ENCODE results near the gene EME1. TPM values are rescaled to one million over a fixed set of nuclear protein-coding genes. Genes with fewer than 3 reads are reported as not detected.

Gene EME1
- total and polyA plus RNA-seq, 2 of the 4 experiments (the other 2 are of a cell fraction), result 9.1 to 9.4 TPM

DNA sequence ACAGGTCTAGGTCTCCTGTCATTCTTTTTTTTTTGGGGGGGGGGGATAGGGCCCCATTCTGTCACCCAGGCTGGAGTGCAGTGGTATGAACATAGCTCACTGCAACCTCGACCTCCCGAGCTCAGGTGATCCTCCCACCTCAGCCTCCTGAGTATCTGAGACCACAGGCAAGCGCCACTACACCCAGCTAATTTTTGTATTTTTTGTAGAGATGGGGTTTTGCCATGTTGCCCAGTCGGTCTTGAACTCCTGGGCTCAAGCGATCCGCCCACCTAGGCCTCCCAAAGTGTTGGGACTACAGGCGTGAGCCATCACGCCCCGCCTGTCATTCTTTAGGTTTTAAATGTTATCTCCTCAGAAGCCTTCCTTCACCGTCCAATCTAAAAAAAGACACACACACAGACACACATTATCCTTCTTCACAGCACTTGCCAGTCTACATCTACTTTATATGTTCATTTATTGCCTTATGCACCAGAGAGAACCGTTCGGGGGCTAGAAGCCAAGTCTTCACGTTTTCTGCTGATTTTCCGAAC lies 739 bp upstream of the EME1 start:
- POLR2A ChIA-PET (ENCODE audit: unreplicated experiment), result no interaction called here
- Histone ChIP-seq H4K91ac (ENCODE audit: insufficient read depth, low read depth, low read length) (peak overlapping the region; percentile 20), H2BK120ac (ENCODE audit: low read depth, low read length) (peak overlapping the region; percentile 4; the same call in 1 of the 2 replicates), H3K9ac (ENCODE audit: low read depth, low read length) (peak overlapping the region; percentile 88), H2AFZ (replicated peaks; ENCODE audit: low read length, poor library complexity) (peak overlapping the region; percentile 98), H3K27me3 (ENCODE audit: control insufficient read depth, insufficient read depth, low read length) (no peaks in the 10 kb centered on the region), H3K23ac (ENCODE audit: low read depth, low read length) (peak overlapping the region; percentile 86), H4K8ac (ENCODE audit: low read depth in 2 of 2, low read length in 2 of 2) (peak overlapping the region; percentile 74 to 100), H3K27ac (ENCODE audit: insufficient read depth, low read length) (peak overlapping the region; percentile 95), H3K9me1 (ENCODE audit: insufficient read depth, low read length) (peaks cover 7% of the 10 kb centered on the region; the same call in 1 of the 2 replicates), H2AK5ac (ENCODE audit: low read depth, low read length) (peak overlapping the region; percentile 89), H3K4me2 (ENCODE audit: low read depth, low read length) (peak overlapping the region; percentile 88), H3K9me3 (ENCODE audit: control insufficient read depth, insufficient read depth, low read length) (no peaks in the 10 kb centered on the region), H4K20me1 (ENCODE audit: insufficient read depth, low read length) (no peaks in the 10 kb centered on the region), H3K36me3 (ENCODE audit: control insufficient read depth, insufficient read depth, low read length) (peaks cover 24% of the 10 kb centered on the region), H3K4ac (ENCODE audit: low read depth, low read length) (peak overlapping the region; percentile 99), H3K4me1 (ENCODE audit: control insufficient read depth, insufficient read depth, low read length) (no peaks in the 10 kb centered on the region), H3K79me1 (ENCODE audit: low read depth in 1 of 2, low read length in 2 of 2) (peaks cover 33 to 51% of the 10 kb centered on the region in 2 experiments), H2BK15ac (ENCODE audit: low read depth, low read length) (no peak overlapping the region), H3K14ac (replicated peaks; ENCODE audit: low read depth, low read length) (peak overlapping the region; percentile 91), H4K5ac (ENCODE audit: low read depth, low read length) (peak overlapping the region; percentile 99; the same call in 1 of the 2 replicates), H2BK20ac (ENCODE audit: low read depth, low read length) (no peak overlapping the region), H2BK5ac (ENCODE audit: low read depth, low read length, poor library complexity, severe bottlenecking) (peak overlapping the region; percentile 96), H2AK9ac (replicated peaks; ENCODE audit: low read depth, low read length, poor library complexity) (peak overlapping the region; percentile 98), H3K18ac (ENCODE audit: low read depth, low read length) (no peak overlapping the region), H3K4me3 (ENCODE audit: insufficient read depth, low read depth, low read length) (peak overlapping the region; percentile 67), H3K56ac (ENCODE audit: extremely low read depth, insufficient read depth, low read length) (peak overlapping the region; percentile 98)
- CTCF ChIA-PET, result no interaction called here
- ATAC-seq (ENCODE audit: low read depth) (peak; percentile 12), DNase-seq (no peak)
- 10% methylated on average over 7 of the region's 14 CpGs; no CpG with 5 or more reads in 1 of the 2 experiments for WGBS, 2 experiments (ENCODE audit: extremely low coverage in 2 of 2, insufficient read length in 1 of 2)
- in situ Hi-C loops (cut with MboI; ENCODE audit: low sequenced_read_pairs) (no loop called here), intact Hi-C loops (cut with micrococcal nuclease) (no loop called here), dilution Hi-C loops (cut with HindIII; ENCODE audit: low sequenced_read_pairs, unreplicated experiment) (no loop called here)
- BruUV-seq (replicated peaks), result TSS peak; percentile 37
- no peak for TF ChIP-seq SMC3 (IDR thresholded peaks at IDR 0.05; ENCODE audit: low read depth, low read length)
- no peak for TF ChIP-seq NFE2L2 (IDR thresholded peaks at IDR 0.05; ENCODE audit: low read depth, low read length)
- TF ChIP-seq FOS (IDR thresholded peaks at IDR 0.05; ENCODE audit: low read depth, low read length), result no peak
- TF ChIP-seq MXI1 (IDR thresholded peaks at IDR 0.05; ENCODE audit: borderline replicate concordance, low read depth, low read length), result no peak
- TF ChIP-seq, protein P1, sequence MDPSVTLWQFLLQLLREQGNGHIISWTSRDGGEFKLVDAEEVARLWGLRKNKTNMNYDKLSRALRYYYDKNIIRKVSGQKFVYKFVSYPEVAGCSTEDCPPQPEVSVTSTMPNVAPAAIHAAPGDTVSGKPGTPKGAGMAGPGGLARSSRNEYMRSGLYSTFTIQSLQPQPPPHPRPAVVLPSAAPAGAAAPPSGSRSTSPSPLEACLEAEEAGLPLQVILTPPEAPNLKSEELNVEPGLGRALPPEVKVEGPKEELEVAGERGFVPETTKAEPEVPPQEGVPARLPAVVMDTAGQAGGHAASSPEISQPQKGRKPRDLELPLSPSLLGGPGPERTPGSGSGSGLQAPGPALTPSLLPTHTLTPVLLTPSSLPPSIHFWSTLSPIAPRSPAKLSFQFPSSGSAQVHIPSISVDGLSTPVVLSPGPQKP (IDR thresholded peaks at IDR 0.05; ENCODE audit: borderline replicate concordance, low read depth, low read length), result no peak
- no peak for TF ChIP-seq RFX5 (IDR thresholded peaks at IDR 0.05; ENCODE audit: low read depth, low read length)
- no peak for TF ChIP-seq RAD21 (IDR thresholded peaks at IDR 0.05; ENCODE audit: low read length)
- no peak for TF ChIP-seq MAFK (IDR thresholded peaks at IDR 0.05; ENCODE audit: low read depth, low read length)
- TF ChIP-seq, protein P2, sequence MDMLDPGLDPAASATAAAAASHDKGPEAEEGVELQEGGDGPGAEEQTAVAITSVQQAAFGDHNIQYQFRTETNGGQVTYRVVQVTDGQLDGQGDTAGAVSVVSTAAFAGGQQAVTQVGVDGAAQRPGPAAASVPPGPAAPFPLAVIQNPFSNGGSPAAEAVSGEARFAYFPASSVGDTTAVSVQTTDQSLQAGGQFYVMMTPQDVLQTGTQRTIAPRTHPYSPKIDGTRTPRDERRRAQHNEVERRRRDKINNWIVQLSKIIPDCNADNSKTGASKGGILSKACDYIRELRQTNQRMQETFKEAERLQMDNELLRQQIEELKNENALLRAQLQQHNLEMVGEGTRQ (IDR thresholded peaks at IDR 0.05; ENCODE audit: low read depth, low read length), result no peak
- no peak for TF ChIP-seq POLR2A (IDR thresholded peaks at IDR 0.05; ENCODE audit: low read depth, low read length)
- no peak for TF ChIP-seq BHLHE40 (IDR thresholded peaks at IDR 0.05; ENCODE audit: low read depth, low read length)
- no peak for TF ChIP-seq CEBPB (IDR thresholded peaks at IDR 0.05; ENCODE audit: low read depth, low read length)
- TF ChIP-seq, protein P3, sequence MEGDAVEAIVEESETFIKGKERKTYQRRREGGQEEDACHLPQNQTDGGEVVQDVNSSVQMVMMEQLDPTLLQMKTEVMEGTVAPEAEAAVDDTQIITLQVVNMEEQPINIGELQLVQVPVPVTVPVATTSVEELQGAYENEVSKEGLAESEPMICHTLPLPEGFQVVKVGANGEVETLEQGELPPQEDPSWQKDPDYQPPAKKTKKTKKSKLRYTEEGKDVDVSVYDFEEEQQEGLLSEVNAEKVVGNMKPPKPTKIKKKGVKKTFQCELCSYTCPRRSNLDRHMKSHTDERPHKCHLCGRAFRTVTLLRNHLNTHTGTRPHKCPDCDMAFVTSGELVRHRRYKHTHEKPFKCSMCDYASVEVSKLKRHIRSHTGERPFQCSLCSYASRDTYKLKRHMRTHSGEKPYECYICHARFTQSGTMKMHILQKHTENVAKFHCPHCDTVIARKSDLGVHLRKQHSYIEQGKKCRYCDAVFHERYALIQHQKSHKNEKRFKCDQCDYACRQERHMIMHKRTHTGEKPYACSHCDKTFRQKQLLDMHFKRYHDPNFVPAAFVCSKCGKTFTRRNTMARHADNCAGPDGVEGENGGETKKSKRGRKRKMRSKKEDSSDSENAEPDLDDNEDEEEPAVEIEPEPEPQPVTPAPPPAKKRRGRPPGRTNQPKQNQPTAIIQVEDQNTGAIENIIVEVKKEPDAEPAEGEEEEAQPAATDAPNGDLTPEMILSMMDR (conservative IDR thresholded peaks at IDR 0.05; ENCODE audit: low read depth, low read length), result no peak
- TF ChIP-seq MAZ (IDR thresholded peaks at IDR 0.05; ENCODE audit: borderline replicate concordance, low read depth, low read length), result no peak
- no peak for TF ChIP-seq CHD1 (IDR thresholded peaks at IDR 0.05; ENCODE audit: low read depth, low read length)
